GM12864 (cell line): ENCODE data around the gene IQSEC2.

Source experiments
- DNase-seq: peaks from one replicate; pipeline ENCODE4 v3.0.0-alpha.2; 2011; ENCODE audit warnings: low read depth
- H3K4me3 ChIP-seq: 2 replicates; pipeline ENCODE4 v1.5.1; 2011; ENCODE audit warnings: mild to moderate bottlenecking, low read depth, low read length, control low read depth
- TF ChIP-seq, protein P1 (sequence below): IDR thresholded peaks from 2 replicates; pipeline ENCODE4 v1.5.1; 2011; ENCODE audit warnings: low read depth, mild to moderate bottlenecking, moderate library complexity, low read length, control low read depth, inconsistent platforms; ENCODE audit errors: missing control alignments

IQSEC2 gene

DNA sequence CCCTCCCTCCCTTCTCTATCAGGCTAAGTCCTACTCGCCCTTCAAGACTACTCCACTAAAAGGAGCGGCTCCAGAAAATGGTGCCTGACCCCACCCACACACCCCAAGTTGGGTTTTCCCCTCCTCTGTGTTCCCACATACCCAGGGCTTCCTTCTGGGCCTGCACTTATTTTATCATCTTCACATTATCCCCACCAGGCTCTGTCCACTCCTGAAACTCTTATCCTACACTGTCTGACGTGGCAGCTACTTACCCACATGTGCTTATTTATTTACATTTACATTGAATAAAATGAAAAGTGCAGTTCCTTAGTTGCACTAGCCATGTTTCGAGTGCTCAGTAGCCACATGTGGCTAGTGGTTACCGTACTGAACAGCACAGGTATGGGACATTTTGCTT lies 51.3 kb downstream of the IQSEC2 start:
- H3K4me3 ChIP-seq, result no peak overlapping the region
- TF ChIP-seq, protein P1, sequence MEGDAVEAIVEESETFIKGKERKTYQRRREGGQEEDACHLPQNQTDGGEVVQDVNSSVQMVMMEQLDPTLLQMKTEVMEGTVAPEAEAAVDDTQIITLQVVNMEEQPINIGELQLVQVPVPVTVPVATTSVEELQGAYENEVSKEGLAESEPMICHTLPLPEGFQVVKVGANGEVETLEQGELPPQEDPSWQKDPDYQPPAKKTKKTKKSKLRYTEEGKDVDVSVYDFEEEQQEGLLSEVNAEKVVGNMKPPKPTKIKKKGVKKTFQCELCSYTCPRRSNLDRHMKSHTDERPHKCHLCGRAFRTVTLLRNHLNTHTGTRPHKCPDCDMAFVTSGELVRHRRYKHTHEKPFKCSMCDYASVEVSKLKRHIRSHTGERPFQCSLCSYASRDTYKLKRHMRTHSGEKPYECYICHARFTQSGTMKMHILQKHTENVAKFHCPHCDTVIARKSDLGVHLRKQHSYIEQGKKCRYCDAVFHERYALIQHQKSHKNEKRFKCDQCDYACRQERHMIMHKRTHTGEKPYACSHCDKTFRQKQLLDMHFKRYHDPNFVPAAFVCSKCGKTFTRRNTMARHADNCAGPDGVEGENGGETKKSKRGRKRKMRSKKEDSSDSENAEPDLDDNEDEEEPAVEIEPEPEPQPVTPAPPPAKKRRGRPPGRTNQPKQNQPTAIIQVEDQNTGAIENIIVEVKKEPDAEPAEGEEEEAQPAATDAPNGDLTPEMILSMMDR, result no peak
- DNase-seq, result no peak

DNA sequence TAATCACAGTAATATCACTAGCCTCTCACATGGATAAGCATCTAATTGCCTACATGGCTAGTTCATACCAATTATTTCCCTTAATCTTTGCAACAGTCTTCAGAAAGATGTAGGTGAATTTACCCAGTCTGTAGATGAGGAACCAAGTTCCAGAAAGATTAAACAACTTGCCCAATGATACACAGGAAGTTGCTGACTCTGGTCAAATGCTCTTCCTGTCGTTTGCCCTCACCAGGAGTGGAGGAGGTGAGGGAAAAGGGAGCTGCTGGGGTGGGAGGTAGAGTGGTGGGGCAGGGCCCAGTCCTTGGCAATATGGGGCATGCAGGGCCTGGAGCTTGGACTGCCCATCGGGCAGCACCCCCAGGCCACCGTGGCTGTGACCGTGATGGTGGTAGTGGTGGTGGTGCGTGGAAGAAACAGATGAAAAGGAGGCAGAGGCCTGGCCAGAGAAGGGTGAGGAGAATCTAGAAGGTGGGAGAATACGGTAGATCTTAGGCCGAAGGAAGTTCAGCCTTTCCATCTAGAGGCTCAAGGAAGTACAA lies 54.1 kb downstream of the IQSEC2 start:
- TF ChIP-seq, protein P1, result no peak
- no peak overlapping the region for H3K4me3 ChIP-seq
- no peak for DNase-seq

GRCh38 chrX:53224860-53225797 lies 56.3 kb downstream of the IQSEC2 start, which contains the start of gene KDM5C:
KDM5C (minus strand) TSS chrX:53225207; CDS start chrX:53224889, 318 bp downstream.
- peak; percentile 77 for DNase-seq
- TF ChIP-seq, protein P1, result no peak
- H3K4me3 ChIP-seq, result peak within 1 kb of the TSS; percentile 77

DNA sequence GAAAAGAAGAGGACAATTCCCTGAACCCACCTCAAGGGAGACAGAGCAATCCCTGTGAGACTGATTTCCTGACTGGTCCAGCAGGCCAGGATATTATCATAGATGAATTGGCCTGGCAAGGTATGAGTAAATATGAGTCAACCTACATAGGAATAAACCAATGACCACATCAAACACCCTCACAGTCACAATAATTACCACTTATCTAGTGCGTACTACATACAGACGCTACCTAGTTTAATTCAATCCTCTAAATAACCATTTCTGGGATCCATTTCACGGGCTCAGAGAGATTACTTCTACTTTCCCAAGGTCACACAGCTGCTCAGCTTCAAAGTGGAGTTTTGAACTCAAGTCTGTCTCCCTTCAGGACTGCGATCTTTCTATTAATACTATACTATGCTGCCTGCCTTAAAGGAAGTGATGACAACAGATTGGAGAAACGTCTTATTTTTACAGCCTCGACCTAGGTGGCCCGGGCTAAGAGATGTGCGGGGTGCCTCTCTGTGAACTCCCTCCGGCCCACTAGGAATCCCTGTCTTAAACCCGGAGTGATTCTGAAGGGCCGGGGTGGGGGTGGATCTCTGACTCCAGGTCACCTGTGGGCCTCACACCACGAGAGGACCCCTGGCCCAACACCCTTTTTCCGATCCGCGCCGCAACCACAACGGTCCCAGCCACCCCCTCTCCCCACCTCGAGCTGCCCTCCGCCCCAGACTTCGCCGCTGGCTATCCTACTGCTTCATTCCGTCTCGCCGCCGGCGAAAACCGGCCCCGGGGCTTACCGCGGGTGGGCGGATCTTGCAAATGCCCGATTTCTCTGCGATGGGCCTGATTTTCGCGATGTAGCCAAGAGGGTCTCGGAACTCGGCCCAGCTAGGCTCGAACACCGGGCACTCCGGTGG lies 57.2 kb downstream of the IQSEC2 start:
- TF ChIP-seq, protein P1, result no peak
- DNase-seq, result no peak
- peak overlapping the region; percentile 77 for H3K4me3 ChIP-seq

DNA sequence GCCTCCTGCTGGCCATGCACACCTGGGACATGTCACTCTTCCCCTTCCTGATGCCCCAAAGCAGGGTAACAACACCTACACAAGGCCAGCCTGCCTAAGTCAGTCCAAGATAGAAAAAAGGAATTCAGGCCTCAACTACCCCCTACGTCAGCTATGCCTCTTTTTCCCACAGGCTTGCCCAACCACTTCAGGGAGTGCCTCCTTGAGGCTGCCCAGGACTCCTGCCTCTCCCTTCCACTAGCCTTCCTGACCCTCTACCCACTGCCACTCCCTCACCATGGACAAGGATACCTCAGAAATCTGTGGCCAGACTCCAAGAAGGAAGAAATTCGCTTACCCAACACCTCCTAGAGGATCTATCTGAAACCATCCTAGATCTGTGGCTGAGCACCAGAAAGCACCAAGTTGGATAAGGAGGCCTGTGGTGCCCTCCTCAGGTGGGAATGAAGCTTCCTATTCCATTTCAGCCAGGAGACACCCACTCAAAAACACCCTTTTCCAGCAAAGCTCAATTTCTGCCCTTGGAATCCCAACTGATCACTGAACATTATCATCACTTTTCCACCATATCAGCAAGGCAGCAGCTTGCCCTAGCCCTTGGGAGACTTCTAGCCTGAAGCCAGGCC lies 58.2 kb downstream of the IQSEC2 start:
- TF ChIP-seq, protein P1, result peak; percentile 9
- no peak for DNase-seq
- H3K4me3 ChIP-seq, result peak overlapping the region; percentile 77
